GM19455 (cell line): ENCODE measurements around the gene SF1.

Experiments
- ATAC-seq: cut with Tn5 transposase; IDR thresholded peaks from one replicate; pipeline ENCODE4 v1.9.1; 2021; ENCODE audit not compliant: unreplicated experiment

Gene SF1

GRCh38 chr11:64784813-64785581, 6.7 kb upstream of the SF1 start:
- no peak for ATAC-seq

- peak; percentile 17 for ATAC-seq
Measured at GRCh38 chr11:64778223-64778472, 194 bp downstream of the SF1 start.

- ATAC-seq = peak; percentile 26
Measured at GRCh38 chr11:64777449-64778222, 706 bp downstream of the SF1 start.

GRCh38 chr11:64776875-64777274, 1.5 kb downstream of the SF1 start:
- no peak for ATAC-seq

GRCh38 chr11:64776425-64776824, 1.9 kb downstream of the SF1 start:
- ATAC-seq = no peak

GRCh38 chr11:64774144-64774543, 4.2 kb downstream of the SF1 start:
- ATAC-seq = no peak

- no peak for ATAC-seq
Measured at GRCh38 chr11:64772303-64773018, 5.9 kb downstream of the SF1 start.

- ATAC-seq = no peak
Measured at GRCh38 chr11:64771861-64772260, 6.5 kb downstream of the SF1 start.

GRCh38 chr11:64770120-64770519, 8.2 kb downstream of the SF1 start:
- ATAC-seq = no peak

- ATAC-seq = no peak
Measured at GRCh38 chr11:64769283-64769682, 9.1 kb downstream of the SF1 start.

- ATAC-seq = no peak
Measured at GRCh38 chr11:64768300-64768694, 10.0 kb downstream of the SF1 start.

- no peak for ATAC-seq
Measured at GRCh38 chr11:64767344-64768299, 10.7 kb downstream of the SF1 start.

- ATAC-seq = no peak
Measured at GRCh38 chr11:64766881-64767280, 11.5 kb downstream of the SF1 start.

GRCh38 chr11:64765851-64766665, 12.3 kb downstream of the SF1 start:
- ATAC-seq = no peak

GRCh38 chr11:64765291-64765850, 13.0 kb downstream of the SF1 start:
- no peak for ATAC-seq

GRCh38 chr11:64764753-64765152, 13.6 kb downstream of the SF1 start:
- no peak for ATAC-seq

GRCh38 chr11:64764040-64764611, 14.2 kb downstream of the SF1 start:
- no peak for ATAC-seq

GRCh38 chr11:64763526-64764039, 14.8 kb downstream of the SF1 start:
- no peak for ATAC-seq
